ENCODE measurements around the gene SBF1. TPM values are rescaled to one million over a fixed set of nuclear protein-coding genes. Genes with fewer than 3 reads are reported as not detected.

Gene SBF1
- total RNA-seq, 1 experiment from 2014 or later, result 43.6 TPM

DNA sequence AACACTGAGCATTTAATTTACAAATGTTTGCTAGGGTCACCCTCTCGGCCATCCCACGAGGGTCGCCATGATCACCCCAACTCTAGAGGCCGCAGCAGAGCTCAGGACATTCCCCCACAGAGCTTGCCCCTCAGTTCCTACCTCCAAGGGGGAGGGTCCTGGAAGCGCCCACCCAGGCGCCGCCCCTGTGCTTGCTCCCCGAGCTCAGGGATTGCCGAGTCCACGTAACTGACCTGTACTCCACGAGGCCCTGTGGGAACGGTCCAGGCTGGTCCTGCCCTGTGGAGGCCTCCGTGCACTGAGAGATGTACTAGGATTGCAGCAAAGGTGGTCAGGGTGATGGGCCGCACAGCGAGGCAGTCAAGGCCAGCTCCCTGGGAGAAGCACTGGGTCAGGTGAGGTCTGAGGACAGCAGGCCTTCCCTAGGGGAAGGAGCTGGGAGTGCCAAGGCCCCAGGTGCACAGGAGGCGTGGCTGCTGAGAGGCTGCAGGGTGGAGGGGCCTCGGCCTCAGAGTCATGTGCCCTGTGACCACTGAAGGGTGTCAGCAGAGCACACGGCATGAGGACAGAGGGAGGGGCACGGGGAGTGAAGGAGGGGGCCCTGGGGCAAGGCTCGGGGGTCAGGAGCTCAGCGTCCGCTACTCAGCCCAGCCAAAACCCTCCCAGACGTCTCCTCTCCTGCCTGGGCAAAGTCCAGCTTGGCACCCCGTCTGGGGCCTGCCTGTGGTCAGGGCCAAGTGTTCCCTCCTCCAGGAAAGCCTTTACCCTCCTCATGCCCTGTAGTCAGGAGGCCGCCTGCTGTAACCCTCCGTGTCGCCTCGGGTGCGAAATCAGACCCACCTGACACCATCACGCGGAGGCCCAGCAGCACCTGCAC is 9.4 kb upstream of the SBF1 start:
- DNase-seq (ENCODE audit: low read depth), result no peak

DNA sequence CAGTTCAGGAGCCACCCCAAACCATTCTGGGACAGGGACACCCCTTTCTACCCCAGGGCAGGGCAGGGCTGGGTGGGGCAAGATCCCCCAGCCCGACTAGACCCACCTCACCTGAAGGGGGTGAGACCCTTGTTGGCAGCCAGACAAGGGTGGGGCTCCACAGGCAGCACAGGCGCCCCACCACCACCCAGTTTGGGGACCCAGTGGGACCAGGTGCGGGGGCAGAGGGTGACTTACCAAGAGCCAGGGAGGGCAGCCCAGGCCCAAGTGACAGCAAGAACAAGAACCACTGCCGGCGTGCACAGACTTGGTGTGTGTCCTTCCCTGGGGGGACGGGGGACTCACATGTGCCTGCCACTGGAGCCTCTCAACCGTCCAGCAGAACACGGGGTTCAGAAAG is 8.7 kb upstream of the SBF1 start:
- DNase-seq (ENCODE audit: low read depth), result no peak

DNA sequence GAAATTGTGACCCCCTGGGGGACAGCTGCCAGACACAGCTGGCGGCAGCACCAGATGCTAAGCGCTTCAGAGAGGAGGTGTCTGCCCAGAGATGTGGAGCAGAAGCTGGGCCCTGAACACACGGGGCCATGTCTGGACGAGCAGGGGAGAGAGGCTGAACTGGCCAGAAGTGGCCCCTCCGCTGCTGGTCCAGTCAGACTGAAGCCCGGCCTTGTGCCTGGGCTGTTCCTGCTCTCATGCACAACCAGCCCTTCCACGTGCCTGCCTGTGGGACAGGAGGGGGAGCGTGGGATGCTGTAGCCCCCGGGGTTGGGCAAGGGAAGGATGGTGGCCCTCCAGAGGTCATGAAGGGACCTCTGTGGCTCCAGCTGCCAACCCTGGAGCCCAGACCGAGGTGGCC is 8.3 kb upstream of the SBF1 start:
- DNase-seq (ENCODE audit: low read depth), result no peak

DNA sequence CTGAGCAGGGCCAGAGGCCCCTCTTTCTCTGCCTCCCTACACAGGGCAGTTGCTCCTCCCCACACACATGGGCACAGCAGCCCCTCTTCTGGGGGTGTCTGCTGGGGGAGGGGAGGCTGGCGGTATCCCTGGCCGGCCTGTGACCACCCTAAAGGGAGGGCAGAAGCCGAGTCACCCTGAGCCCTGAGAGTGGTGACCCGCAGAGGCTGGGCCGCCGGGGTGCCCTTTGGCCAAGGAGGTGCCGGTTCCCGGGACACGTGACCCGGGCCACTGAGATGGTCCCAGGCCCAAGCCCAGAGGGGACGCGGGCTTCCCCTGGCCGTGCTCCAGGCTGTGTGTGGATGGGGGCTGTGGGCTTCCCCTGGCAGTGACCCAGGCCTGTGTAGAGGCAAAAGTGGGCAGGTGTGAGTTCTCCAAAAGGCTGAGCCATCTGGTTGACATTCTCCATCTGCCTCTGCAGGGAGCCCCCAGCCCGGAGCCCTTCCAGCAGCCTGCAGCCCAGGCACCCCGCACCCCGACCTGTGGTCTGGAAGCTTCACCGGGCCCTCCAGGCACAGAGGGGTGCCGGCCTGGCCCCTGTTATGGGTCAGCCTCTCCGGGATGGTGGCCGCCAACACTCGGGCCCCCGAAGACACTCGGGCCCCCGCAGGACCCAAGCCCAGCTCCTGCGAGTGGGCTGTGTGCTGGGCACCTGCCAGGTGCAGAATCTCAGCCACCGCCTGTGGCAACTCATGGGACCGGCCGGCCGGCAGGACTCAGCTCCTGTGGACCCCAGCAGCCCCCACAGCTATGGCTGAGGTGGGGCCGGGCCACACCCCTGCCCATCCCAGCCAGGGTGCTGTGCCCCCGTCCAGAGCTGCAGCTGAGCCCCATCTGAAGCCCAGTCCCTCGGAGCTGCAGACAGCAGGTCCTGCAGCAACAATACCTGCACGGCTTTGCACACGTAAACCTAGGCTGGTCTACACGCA is 7.6 kb upstream of the SBF1 start:
- DNase-seq (ENCODE audit: low read depth), result no peak

DNA sequence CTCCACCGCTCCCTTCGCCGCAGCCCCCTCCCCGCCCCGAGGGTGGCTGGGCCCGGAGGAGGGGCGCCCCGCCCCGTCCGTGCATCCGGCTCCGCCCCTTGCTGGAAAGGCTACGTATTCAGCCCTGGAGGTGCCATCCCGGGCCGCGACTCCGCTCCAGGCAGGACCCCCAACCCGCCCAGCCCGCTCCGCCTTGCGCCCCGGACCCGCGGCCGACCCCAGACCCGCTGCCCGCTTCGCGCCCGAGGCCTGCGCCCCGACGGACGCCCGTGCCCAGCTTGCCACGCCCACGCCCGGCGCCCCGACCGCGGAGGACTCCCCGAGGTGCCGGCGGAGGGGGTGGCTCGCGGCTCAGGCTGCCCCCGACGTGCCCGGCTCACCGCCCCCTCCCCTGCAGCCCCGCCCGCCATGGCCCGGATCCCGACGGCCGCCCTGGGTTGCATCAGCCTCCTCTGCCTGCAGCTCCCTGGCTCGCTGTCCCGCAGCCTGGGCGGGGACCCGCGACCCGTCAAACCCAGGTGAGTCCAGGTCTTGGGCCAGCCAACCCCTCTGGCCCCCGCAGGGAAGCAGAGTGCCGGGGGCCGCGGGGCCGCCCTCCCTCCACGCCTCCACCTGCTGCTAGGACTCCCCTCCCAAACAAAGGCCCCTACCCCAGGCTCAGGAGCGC is 6.7 kb upstream of the SBF1 start, which contains the start of gene ADM2:
Gene ADM2 (plus strand): TSS at position 104 of the 667 bp plus-strand sequence. CDS start 305 bp downstream, at position 409.
- no peak for DNase-seq (ENCODE audit: low read depth)

GRCh38 chr22:50481045-50481439 is 6.2 kb upstream of the SBF1 start:
- no peak for DNase-seq (ENCODE audit: low read depth)

GRCh38 chr22:50479721-50480120 is 4.9 kb upstream of the SBF1 start:
- no peak for DNase-seq (ENCODE audit: low read depth)

DNA sequence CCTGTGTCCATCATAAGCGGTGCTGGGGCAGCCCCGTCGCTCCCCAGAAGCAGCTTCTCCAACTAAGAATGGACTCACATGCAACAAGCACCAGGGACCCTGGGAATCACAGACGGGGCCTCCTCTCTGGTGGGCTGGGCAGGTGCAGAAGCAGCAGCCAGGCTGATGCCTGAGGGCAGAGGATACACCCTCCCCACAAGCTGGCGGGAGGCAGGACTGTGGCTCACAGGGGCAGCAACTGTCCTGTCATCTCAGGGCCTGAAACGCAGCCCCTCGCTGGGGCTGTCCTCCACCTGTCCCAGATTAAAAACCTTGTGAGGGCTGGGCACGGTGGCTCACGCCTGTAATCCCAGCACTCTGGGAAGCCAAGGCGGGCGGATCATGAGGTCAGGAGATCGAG is 3.1 kb upstream of the SBF1 start:
- DNase-seq (ENCODE audit: low read depth), result no peak

DNA sequence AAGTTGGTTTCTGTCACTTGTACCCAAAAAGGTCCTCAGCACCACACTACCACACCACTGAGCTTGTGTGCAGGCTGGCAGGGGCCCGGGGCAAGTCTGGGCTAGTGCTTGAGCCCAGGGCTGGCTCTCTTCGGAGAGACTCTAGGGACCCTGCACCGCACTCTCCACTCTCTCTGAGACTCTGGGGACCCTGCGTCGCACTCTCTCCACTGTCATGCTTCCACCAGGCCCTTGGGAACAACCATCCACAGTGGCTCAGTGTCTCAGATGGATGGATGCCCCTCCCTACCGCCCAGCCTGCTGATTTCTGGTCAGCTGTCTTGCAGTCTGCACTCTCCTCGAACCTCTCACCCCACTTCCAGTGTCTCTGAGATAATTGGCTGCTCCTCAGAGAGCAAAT is 2.0 kb upstream of the SBF1 start:
- no peak for DNase-seq (ENCODE audit: low read depth)

DNA sequence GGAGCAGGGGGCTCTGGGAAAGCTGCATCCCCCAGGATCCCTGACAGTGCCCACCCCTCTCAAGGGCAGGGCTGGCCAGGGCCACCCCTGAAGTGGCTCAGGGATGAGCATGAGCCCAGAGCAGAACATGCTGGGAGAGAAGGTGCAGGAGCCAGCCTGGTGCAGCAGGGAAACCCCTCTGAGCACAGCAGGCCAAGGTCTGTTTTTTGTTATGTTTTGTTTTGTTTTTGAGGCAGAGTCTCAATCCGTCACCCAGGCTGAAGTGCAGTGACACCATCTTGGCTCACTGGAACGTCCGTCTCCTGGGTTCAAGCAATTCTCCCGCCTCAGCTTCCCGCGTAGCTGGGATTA is 792 bp upstream of the SBF1 start:
- DNase-seq (ENCODE audit: low read depth), result no peak

DNA sequence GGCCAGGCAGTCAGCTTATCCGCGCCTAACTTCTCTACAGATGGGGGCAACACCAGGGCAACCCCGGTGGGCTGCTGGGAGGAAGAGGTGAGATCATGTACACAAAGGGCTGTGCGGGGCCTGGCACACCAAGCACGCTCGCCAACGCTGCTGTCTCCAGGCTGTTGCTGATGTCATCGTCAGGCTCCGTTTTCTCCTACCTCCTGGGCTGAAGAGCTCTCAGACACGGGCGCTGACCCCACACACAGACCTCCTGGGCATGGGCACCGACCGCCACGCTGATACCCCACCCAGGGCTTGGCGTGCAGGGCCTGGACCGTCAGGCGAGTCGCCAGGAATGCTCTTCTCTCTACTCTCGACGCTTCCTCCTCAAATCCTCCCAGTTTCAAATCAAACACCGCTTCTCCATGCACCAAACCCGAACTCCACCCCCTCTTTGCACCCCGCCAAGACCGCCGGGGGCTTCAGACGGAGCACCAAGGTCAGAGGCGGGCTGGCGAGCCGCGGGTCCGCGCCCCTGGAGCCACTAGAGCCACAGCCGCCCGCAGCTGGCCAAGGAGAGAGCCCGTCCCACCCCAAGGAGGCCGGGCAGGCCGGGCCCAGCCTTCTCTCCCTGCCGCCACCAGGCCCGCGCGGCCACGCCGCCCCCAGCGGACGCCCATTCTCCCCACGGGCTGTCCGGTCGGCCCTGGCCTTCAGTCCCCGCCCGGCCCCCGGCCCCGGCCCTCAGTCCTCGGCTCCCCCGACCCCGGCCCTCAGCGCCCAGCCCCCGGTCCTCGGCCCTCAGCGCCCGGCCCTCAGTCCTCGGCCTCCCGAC is 772 bp downstream of the SBF1 start:
- peak; percentile 25 for DNase-seq (ENCODE audit: low read depth)

- DNase-seq (ENCODE audit: low read depth), result no peak
These were observed 1.7 kb downstream of the SBF1 start for GRCh38 chr22:50473088-50473487.

GRCh38 chr22:50471962-50472361 is 2.9 kb downstream of the SBF1 start:
- DNase-seq (ENCODE audit: low read depth), result no peak

GRCh38 chr22:50471197-50471847 is 3.5 kb downstream of the SBF1 start:
- DNase-seq (ENCODE audit: low read depth), result no peak

- DNase-seq (ENCODE audit: low read depth), result no peak
These were observed 4.3 kb downstream of the SBF1 start for GRCh38 chr22:50470491-50470890.

- DNase-seq (ENCODE audit: low read depth), result peak; percentile 64
These were observed 5.2 kb downstream of the SBF1 start for GRCh38 chr22:50469377-50470305.

DNA sequence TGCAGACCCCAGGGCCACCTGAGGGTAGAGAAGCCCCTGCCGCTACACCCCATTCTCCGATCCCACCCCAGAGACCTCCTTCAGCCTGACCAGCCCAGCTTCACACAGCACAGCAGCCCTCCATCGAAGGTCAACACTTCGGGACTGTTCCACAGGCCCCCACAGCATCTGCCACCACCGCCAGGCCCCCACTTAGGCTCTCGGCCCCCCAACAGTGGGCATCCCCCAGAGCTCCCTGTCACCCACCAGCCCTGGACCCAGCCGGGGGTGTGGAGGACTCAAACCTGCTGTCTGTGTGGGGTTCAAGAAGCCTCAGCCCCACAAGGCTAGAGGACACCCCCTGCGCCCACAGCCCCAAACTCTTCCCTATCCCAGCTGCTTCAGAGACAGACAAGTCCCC is 6.2 kb downstream of the SBF1 start:
- no peak for DNase-seq (ENCODE audit: low read depth)

DNA sequence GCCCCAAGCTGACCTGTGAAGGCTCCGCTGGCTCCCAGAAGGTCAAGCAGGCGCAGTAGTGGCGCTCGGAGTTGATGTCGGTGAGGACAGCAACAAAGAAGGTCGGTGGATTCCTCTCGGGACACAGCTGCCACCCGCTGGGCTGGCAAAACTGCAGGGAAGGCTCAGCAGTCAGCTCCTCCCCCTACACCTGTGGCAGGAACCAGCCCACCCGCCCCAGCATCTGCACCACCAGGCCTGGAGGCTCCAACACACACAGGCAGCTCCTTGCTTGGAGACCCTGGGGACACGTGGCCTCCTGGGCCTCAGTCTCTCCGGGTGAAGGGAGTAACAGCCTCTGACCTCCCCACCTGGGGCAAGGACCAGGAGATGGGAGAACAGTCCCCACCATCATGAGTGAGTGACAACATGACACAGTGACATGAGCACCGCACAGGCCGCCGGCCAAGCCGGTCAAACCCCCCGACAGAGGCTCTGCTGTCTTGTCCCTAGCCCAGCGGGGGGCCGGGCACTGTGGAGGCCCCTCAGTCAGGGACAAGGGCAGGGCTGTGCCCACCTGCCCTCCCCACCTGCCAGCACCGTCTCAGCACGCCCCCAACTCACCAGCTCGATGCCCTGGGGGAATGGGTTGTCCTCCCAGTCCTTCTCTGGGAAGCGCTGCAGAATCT is 6.9 kb downstream of the SBF1 start:
- no peak for DNase-seq (ENCODE audit: low read depth)

DNA sequence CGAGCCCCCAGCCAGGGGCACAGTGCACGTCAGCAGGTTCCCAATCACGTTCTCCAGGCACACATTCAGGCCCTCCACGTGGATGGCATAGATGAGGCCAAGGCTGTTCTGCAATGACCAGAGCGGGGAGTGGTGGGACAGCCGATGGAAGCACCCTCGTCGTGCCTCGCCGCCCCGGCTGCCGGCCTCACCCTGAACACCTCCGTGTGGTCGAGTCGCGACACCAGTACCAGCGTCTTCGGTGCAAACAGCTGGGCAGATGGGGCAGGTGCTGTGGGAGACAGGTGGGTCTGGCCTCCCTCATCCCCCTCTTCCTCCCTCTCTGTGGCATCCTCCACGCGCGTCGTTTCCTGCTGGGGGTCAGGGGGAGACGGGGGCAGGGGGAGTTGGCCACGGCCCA is 7.5 kb downstream of the SBF1 start:
- DNase-seq (ENCODE audit: low read depth), result no peak

Data from M059J (cell line).